ENCODE measurements around the gene SKP1. TPM values are rescaled to one million over a fixed set of nuclear protein-coding genes. Genes with fewer than 3 reads are reported as not detected.

The SKP1 gene
- total and polyA plus RNA-seq, 10 of the 15 experiments (the other 5 are each of a cell fraction or from before 2014, with no cell fraction given) = 100 to 1,686 (median 519) TPM

DNA sequence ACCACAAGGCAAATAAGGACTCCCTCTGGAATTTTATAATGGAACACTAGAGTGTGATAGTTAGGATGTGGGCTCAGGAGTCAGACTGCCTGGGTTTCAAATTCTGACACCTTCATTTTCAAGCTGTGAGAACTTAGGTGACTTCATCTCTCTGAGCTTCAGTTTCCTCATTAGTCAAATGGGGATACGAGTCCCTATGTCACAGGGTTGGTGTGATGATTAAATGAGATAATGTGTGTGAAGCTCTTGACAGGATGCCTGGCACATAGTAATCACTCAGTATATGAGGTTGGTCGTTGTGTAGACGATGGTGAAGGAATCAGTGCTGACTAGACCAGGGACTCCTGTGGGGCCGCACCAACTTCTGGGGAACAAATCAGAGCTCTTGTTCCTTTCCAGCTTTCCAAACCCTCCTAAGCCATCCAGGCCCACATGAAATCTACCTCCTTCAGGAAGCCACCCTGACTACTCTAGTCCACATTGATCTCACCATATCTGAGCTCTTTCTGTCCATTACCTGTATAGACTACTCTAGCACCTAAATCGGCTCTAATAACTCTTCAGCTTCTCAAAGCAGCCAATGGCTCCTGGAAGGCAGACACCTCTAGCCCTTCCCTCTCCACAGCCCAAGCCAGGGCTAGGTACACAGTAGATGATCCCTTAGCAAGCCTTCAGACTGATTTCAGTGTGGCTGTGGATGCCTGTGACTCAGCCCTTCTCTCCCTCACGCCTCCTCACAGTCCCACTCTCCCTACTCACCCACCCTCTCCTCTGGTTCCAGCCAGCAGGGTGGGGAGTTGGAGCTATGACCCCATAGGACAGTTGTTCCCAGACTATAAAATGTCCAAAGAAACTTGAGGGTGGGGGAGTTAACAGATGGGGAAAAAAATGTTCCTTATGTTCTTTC, 64.8 kb downstream of the SKP1 start (continued):
- TF ChIP-seq, protein P1, sequence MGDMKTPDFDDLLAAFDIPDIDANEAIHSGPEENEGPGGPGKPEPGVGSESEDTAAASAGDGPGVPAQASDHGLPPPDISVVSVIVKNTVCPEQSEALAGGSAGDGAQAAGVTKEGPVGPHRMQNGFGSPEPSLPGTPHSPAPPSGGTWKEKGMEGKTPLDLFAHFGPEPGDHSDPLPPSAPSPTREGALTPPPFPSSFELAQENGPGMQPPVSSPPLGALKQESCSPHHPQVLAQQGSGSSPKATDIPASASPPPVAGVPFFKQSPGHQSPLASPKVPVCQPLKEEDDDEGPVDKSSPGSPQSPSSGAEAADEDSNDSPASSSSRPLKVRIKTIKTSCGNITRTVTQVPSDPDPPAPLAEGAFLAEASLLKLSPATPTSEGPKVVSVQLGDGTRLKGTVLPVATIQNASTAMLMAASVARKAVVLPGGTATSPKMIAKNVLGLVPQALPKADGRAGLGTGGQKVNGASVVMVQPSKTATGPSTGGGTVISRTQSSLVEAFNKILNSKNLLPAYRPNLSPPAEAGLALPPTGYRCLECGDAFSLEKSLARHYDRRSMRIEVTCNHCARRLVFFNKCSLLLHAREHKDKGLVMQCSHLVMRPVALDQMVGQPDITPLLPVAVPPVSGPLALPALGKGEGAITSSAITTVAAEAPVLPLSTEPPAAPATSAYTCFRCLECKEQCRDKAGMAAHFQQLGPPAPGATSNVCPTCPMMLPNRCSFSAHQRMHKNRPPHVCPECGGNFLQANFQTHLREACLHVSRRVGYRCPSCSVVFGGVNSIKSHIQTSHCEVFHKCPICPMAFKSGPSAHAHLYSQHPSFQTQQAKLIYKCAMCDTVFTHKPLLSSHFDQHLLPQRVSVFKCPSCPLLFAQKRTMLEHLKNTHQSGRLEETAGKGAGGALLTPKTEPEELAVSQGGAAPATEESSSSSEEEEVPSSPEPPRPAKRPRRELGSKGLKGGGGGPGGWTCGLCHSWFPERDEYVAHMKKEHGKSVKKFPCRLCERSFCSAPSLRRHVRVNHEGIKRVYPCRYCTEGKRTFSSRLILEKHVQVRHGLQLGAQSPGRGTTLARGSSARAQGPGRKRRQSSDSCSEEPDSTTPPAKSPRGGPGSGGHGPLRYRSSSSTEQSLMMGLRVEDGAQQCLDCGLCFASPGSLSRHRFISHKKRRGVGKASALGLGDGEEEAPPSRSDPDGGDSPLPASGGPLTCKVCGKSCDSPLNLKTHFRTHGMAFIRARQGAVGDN (IDR thresholded peaks at IDR 0.05) = peak; percentile 63; the same call in 1 of the 2 replicates
- TF ChIP-seq, protein P2, sequence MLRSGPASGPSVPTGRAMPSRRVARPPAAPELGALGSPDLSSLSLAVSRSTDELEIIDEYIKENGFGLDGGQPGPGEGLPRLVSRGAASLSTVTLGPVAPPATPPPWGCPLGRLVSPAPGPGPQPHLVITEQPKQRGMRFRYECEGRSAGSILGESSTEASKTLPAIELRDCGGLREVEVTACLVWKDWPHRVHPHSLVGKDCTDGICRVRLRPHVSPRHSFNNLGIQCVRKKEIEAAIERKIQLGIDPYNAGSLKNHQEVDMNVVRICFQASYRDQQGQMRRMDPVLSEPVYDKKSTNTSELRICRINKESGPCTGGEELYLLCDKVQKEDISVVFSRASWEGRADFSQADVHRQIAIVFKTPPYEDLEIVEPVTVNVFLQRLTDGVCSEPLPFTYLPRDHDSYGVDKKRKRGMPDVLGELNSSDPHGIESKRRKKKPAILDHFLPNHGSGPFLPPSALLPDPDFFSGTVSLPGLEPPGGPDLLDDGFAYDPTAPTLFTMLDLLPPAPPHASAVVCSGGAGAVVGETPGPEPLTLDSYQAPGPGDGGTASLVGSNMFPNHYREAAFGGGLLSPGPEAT (IDR thresholded peaks at IDR 0.05; ENCODE audit: low read depth) = 0 out of 2 replicates have a peak, but pooled peaks have one; percentile 38

DNA sequence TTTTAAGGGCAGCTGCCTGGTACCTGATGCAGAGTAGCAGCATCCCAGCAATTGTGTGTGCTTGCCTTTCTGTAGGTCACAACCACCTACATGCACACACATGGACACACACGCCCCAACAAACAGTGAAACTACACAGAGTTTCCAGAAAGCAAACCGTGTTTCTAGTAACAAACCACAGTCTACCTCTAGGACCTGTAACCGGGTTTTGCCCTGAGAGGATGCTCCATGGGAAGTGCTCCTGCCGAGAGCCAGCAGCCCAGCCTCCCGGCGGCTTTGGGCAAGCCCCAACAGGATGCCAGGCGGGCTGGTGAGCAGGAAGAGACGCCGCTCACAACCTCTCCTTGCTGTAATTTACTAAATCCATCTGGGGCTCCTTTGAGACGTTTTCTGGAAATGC, 66.4 kb downstream of the SKP1 start:
- intact Hi-C loops (cut with micrococcal nuclease; ENCODE audit: unreplicated experiment) = no loop called here
- DNase-seq (ENCODE audit: low read depth, low spot score) (no peak), FAIRE-seq (no peak), ATAC-seq (peak; percentile 2)
- POLR2A ChIA-PET = interaction anchor here (1.0 to 11.6 kb wide), 3 partner anchors 22 to 68 kb away, joined by 3 to 291 read pairs (median 4); no protein-coding TSS in a partner anchor
- no peaks in the 10 kb centered on the region for H3K36me3 ChIP-seq (ENCODE audit: control insufficient read depth in 2 of 2, insufficient read depth in 2 of 2, low read length in 1 of 2)
- peak overlapping the region; percentile 15; the same call in 1 of the 2 replicates for H3K27ac ChIP-seq (ENCODE audit: control insufficient read depth, insufficient read depth)
- no peak overlapping the region for H3K9ac ChIP-seq (ENCODE audit: control insufficient read depth, insufficient read depth, low read length)
- peaks cover 43% of the 10 kb centered on the region for H3K4me1 ChIP-seq (ENCODE audit: control insufficient read depth, insufficient read depth, low read length)
- H3K79me2 ChIP-seq (ENCODE audit: control insufficient read depth, insufficient read depth, low read length) = peaks cover 7% of the 10 kb centered on the region
- H2AFZ ChIP-seq (ENCODE audit: control insufficient read depth, low read depth, low read length) = no peak overlapping the region; the same call in 1 of the 2 replicates
- no peak overlapping the region for H3K4me3 ChIP-seq
- no peaks in the 10 kb centered on the region; a peak in 1 of 4 replicates for H3K27me3 ChIP-seq (replicated peaks in 1 of 2; ENCODE audit: control insufficient read depth in 2 of 2, insufficient read depth in 2 of 2, low read length in 1 of 2)
- SMC1A ChIA-PET (ENCODE audit: uncharacterized antibody, unreplicated experiment) = interaction anchor here (1.3 to 11.4 kb wide), 3 partner anchors 10 to 70 kb away, joined by 7 to 152 read pairs (median 37); no protein-coding TSS in a partner anchor
- RAD21 ChIA-PET (ENCODE audit: unreplicated experiment) = interaction anchor here (1.1 to 10.8 kb wide), 6 partner anchors 16 to 73 kb away, joined by 3 to 123 read pairs (median 20); no protein-coding TSS in a partner anchor
- 66% methylated on average over 10 of the region's 10 CpGs for WGBS (ENCODE audit: insufficient coverage, insufficient replicate concordance, low lambda C conversion rate, missing lambda C conversion rate)
- H3K4me2 ChIP-seq (ENCODE audit: control insufficient read depth, insufficient read depth) = peak overlapping the region; percentile 47; the same call in 1 of the 2 replicates
- no TSS peak for BruUV-seq (replicated peaks)
- in situ Hi-C loops (cut with MboI) = no loop called here
- CTCF ChIA-PET = interaction anchor here (1.7 to 10.7 kb wide), 7 partner anchors 9 to 70 kb away, joined by 5 to 112 read pairs (median 24); no protein-coding TSS in a partner anchor
- no peaks in the 10 kb centered on the region for H3K9me3 ChIP-seq (replicated peaks; ENCODE audit: control insufficient read depth, insufficient read depth, low read length)
- H4K20me1 ChIP-seq (ENCODE audit: control insufficient read depth, insufficient read depth) = no peaks in the 10 kb centered on the region
- TF ChIP-seq, protein P3, sequence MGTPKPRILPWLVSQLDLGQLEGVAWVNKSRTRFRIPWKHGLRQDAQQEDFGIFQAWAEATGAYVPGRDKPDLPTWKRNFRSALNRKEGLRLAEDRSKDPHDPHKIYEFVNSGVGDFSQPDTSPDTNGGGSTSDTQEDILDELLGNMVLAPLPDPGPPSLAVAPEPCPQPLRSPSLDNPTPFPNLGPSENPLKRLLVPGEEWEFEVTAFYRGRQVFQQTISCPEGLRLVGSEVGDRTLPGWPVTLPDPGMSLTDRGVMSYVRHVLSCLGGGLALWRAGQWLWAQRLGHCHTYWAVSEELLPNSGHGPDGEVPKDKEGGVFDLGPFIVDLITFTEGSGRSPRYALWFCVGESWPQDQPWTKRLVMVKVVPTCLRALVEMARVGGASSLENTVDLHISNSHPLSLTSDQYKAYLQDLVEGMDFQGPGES (IDR thresholded peaks at IDR 0.05) = no peak
- TF ChIP-seq IKZF1 (conservative IDR thresholded peaks at IDR 0.05) (peak; percentile 34; the same call in 1 of the 2 replicates), IKZF2 (IDR thresholded peaks at IDR 0.05) (peak in 1 of 2 experiments; percentile 16; a peak in 1 of 4 replicates), HCFC1 (IDR thresholded peaks at IDR 0.05; ENCODE audit: low read length) (no peak), CBFB (IDR thresholded peaks at IDR 0.05; ENCODE audit: low read depth) (0 out of 2 replicates have a peak, but pooled peaks have one; percentile 16)
- TF ChIP-seq, protein P4, sequence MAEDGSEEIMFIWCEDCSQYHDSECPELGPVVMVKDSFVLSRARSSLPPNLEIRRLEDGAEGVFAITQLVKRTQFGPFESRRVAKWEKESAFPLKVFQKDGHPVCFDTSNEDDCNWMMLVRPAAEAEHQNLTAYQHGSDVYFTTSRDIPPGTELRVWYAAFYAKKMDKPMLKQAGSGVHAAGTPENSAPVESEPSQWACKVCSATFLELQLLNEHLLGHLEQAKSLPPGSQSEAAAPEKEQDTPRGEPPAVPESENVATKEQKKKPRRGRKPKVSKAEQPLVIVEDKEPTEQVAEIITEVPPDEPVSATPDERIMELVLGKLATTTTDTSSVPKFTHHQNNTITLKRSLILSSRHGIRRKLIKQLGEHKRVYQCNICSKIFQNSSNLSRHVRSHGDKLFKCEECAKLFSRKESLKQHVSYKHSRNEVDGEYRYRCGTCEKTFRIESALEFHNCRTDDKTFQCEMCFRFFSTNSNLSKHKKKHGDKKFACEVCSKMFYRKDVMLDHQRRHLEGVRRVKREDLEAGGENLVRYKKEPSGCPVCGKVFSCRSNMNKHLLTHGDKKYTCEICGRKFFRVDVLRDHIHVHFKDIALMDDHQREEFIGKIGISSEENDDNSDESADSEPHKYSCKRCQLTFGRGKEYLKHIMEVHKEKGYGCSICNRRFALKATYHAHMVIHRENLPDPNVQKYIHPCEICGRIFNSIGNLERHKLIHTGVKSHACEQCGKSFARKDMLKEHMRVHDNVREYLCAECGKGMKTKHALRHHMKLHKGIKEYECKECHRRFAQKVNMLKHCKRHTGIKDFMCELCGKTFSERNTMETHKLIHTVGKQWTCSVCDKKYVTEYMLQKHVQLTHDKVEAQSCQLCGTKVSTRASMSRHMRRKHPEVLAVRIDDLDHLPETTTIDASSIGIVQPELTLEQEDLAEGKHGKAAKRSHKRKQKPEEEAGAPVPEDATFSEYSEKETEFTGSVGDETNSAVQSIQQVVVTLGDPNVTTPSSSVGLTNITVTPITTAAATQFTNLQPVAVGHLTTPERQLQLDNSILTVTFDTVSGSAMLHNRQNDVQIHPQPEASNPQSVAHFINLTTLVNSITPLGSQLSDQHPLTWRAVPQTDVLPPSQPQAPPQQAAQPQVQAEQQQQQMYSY (CRISPR knock-in tag; IDR thresholded peaks at IDR 0.05) = no peak

All from GM12878 (cell line).